ENCODE measurements around the gene GASK1A.
A peak's percentile ranks its signal among the peaks of the same experiment; 100 is the strongest.

Gene GASK1A

DNA sequence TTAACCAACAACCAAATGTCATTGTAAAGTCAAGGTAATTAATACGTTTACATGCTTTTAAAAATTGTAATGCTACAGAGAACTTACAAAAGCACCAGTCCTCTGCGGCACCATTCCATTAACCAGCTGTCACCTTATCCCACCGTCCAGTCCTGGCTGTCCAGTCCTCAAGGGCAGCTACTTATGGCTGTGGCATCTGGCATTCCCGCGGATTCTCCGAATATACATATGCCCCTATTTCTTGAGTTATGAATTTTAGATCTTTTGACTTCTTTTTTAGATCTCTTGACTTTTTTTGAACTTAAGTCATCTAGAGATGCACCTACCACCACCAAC is 127.2 kb downstream of the GASK1A start:
- Mint-ChIP-seq H3K4me1 (peaks cover 17% of the 10 kb centered on the region), H3K36me3 (no peaks in the 10 kb centered on the region), H3K9me3 (no peaks in the 10 kb centered on the region), H3K4me3 (peak overlapping the region; percentile 61), H3K27ac (peak overlapping the region; percentile 45)
- DNase-seq (ENCODE audit: low spot score in 2 of 2) (no peak), ATAC-seq (no peak)

Measured in stimulated activated effector memory CD8-positive, alpha-beta T cell treated with anti-CD3 and anti-CD28 coated beads, Interleukin-12 subunit alpha, Interleukin-12 subunit beta, amount 100 ng/mL, for 72 hours (primary cell).